Inferior parietal cortex (tissue), 1 donor: ENCODE data around the gene CANT1.
"Not testable (repeated sequence)": the region's sequence is repeated elsewhere in the genome, so short reads cannot be mapped to it uniquely, and the experiment has no call there.

Experiments used
- DNase-seq: peaks from one replicate; pipeline ENCODE4 v3.0.0-alpha.2; 2016; ENCODE audit errors: extremely low spot score

The CANT1 gene

DNA sequence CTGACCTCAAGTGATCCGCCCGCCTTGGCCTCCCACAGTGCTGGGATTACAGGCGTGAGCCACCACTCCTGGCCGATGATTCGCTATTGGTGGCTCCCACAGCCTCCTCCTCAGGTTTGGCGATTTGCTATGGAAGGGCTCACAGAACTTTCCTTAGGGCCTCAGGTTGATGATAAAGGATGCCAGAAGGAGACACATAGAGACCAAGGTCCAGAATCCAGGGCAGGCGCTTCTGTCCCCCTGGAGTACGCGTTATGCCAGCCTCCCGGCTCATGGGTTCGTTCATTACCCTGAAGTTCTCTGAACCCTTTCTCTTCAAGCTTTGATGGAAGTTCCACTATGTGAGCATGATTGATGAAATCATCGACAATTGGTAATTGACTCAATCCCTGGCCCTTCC lies 49.8 kb downstream of the CANT1 start:
- DNase-seq: no peak

GRCh38 chr17:78958641-78959127 lies 50.9 kb downstream of the CANT1 start:
- DNase-seq: no peak

GRCh38 chr17:78957128-78957527 lies 52.4 kb downstream of the CANT1 start:
- no peak for DNase-seq

DNA sequence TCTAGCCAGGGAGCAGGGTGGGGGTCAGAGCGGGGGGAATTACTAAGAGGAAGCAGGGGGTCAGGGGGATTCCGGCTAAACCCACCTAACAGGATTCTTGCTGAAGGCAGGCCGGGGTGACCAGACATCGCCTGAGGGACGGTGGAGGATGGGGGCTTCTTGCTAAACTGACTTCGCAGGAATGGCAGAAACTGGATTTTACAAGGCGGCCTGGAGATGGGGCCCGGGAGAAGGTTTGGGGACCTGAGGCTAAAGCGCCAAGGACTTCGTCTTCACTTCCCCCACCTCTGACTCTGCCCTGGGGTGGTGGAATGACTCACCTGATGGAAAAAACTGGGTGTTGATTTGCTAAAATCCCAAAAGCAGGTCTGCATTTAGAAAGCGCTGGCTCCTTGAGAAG lies 53.3 kb downstream of the CANT1 start:
- DNase-seq: no peak

DNA sequence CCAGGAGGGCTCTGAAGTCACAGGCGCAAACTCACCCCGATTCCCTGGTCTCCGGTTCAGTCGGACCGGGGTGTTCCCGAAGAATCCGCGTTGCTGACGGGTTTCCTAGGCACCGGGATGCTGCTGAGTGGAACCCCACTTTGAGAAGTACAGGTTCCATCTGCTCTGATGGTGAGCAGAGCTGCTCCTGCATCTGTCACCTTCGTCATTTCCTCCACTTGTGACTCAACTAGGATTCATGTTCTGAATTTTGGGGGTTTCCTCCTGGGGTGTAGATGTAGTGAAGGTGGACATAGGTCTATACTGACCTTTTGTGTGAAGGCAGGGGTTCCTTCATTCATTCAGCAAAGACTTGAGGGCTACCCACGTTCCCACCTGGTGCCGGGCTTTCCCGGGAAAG lies 54.9 kb downstream of the CANT1 start:
- no peak for DNase-seq

DNA sequence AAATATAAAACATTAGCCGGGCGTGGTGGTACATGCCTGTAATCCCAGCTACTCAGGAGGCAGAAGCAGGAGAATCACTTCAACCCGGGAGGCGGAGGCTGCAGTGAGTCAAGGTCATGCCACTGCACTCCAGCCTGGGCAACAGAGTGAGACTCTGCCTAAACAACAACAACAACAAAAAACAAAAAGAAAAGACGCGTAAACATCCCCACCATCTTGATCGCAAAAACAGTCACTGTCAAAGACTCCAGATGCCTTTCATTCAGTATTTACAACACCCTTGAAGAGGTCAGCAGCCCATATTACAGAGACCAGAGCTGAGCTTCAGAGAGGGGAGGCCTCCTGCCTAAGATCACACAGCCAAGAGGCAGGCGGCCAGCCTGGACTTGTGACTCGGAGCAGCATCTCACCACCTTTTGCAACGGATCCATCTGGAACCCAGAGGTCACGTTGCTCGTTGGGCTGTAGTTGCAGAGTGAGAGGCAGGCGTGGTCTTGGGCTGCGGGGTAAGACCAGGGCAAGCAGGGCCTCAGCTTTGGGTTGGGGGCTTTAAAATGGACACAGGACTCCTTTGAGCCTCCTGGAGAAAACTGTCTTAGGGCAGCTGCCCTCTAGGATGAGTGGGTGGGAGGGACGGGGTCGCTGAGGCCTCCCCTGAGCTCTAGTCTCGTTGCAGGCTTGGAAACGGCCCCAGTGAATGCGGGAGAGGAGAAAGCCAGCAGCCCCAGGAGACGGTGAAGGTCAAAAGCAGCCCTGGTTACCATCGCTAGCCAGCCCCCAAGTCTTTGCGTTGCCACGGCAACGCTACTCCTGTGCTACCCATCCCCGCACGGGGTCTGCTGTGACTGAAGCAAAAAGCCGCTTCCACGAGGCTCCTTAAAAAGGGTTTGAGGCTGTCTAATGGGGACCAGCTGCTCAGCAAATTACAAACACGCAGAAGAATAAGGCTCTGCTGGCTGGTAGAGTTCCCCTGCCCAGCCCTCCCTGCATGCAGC lies 55.9 kb downstream of the CANT1 start:
- DNase-seq: no peak

DNA sequence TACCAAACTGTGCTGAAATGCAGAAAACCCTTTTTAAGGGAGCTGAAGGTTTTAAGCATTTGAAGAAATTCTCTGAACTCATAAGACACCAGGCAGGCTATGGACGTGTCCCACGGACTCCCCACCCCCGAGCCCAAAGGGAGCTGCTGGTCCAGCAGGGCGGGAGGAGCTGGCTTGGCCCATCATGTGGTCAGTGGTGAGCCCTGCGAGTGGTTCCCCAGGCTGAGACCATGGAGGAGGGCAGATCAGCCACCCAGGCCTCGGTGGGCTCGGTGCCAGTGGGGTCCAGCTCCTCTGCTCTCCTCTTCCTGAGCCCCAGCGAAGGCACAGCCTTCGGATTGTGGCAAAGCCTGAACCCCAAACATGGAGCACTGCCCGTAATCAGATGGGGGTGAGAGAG lies 56.9 kb downstream of the CANT1 start:
- no peak for DNase-seq

- no peak for DNase-seq
These were observed 57.5 kb downstream of the CANT1 start for GRCh38 chr17:78951967-78952551.

- DNase-seq: no peak
These were observed 58.7 kb downstream of the CANT1 start for GRCh38 chr17:78950870-78951269.

GRCh38 chr17:78947235-78948149 lies 62.1 kb downstream of the CANT1 start:
- no peak for DNase-seq

DNA sequence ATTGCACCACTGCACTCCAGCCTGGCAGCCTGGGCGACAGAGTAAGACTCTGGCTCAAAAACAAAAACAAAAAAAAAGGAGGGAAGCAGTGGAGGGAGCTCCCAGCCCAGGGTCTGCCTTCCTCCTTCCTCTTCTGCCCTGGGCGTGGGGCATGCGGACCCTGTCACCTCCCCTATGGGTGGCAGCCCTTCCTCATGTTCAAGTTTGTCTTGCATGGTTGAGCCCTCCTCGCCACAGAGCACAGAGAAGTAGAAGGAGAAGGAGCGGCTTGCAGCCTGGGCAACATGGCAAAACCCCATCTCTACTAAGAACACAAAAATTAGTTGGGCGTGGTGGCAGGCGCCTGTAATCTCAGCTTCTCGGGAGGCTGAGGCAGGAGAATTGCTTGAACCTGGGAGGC lies 62.9 kb downstream of the CANT1 start:
- no peak for DNase-seq

DNA sequence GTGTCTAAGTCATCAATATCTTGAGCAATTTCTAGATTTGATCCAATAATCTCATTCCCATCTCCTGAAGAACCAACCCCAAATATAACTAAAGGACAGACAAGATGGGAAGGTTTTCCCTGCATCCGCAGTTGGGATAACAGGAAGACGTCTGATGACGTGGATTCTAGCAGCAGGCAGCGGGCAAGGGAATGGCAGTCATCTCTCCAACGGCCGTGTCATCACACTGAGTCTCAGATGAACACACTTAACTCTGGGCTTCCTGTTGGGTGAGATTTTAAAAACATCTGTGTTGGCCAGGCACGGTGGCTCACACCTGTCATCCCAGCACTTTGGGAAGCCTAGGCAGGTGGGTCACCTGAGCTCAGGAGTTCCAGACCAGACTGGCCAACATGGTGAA lies 63.4 kb downstream of the CANT1 start:
- DNase-seq: no peak

- DNase-seq: not testable (repeated sequence)
These were observed 64.1 kb downstream of the CANT1 start for GRCh38 chr17:78945455-78945854.

GRCh38 chr17:78944956-78945355 lies 64.6 kb downstream of the CANT1 start:
- no peak for DNase-seq

- no peak for DNase-seq
These were observed 65.5 kb downstream of the CANT1 start for GRCh38 chr17:78944026-78944425.
